HG03280 (cell line): ENCODE measurements around the gene ATG16L1.
A peak's percentile ranks its signal among the peaks of the same experiment; 100 is the strongest.

ENCODE experiments used
- ATAC-seq: cut with Tn5 transposase; IDR thresholded peaks from one replicate; pipeline ENCODE4 v1.9.1; 2021; ENCODE audit warnings: mild to moderate bottlenecking, moderate library complexity; ENCODE audit not compliant: unreplicated experiment

The ATG16L1 gene

GRCh38 chr2:233251306-233252116 is at the start of gene ATG16L1:
Gene ATG16L1 (plus strand): TSS chr2:233251673. CDS start chr2:233251828, 155 bp downstream.
- ATAC-seq: peak; percentile 98

- no peak for ATAC-seq
Measured at GRCh38 chr2:233202531-233202944, 48.9 kb upstream of the ATG16L1 start.

GRCh38 chr2:233203060-233203459 is 48.4 kb upstream of the ATG16L1 start:
- no peak for ATAC-seq

GRCh38 chr2:233204286-233204936 is 47.1 kb upstream of the ATG16L1 start:
- no peak for ATAC-seq

GRCh38 chr2:233208382-233209116 is 42.9 kb upstream of the ATG16L1 start:
- ATAC-seq: no peak

- no peak for ATAC-seq
Measured at GRCh38 chr2:233209117-233209532, 42.3 kb upstream of the ATG16L1 start.

- no peak for ATAC-seq
Measured at GRCh38 chr2:233209533-233210171, 41.8 kb upstream of the ATG16L1 start.

- ATAC-seq: no peak
Measured at GRCh38 chr2:233210281-233210680, 41.2 kb upstream of the ATG16L1 start.

- no peak for ATAC-seq
Measured at GRCh38 chr2:233210843-233211547, 40.5 kb upstream of the ATG16L1 start.

GRCh38 chr2:233211548-233211895 is 40.0 kb upstream of the ATG16L1 start:
- ATAC-seq: no peak

GRCh38 chr2:233213011-233213410 is 38.5 kb upstream of the ATG16L1 start:
- ATAC-seq: no peak

- ATAC-seq: no peak
Measured at GRCh38 chr2:233213975-233214374, 37.5 kb upstream of the ATG16L1 start.

- no peak for ATAC-seq
Measured at GRCh38 chr2:233217892-233218377, 33.5 kb upstream of the ATG16L1 start.

- no peak for ATAC-seq
Measured at GRCh38 chr2:233218836-233219235, 32.6 kb upstream of the ATG16L1 start.

- ATAC-seq: no peak
Measured at GRCh38 chr2:233219848-233220247, 31.6 kb upstream of the ATG16L1 start.

GRCh38 chr2:233221378-233222063 is 30.0 kb upstream of the ATG16L1 start:
- ATAC-seq: no peak

- peak; percentile 60 for ATAC-seq
Measured at GRCh38 chr2:233223059-233223894, 28.2 kb upstream of the ATG16L1 start.

GRCh38 chr2:233225230-233226068 is 26.0 kb upstream of the ATG16L1 start:
- ATAC-seq: no peak
